Common myeloid progenitor, CD34-positive (primary cell): Measurements from ENCODE around the gene PPP1R13B.

Source experiments
- CTCF ChIA-PET: fragments of 350-600 bp; sonication (Branson Sonifier 250); formaldehyde crosslinking; loops from one replicate; lab custom pipeline; 2021; ENCODE audit warnings: antibody characterized with exemption; lab: Charles Lee
- POLR2A ChIA-PET: fragments of 350-600 bp; sonication (Branson Sonifier 250); formaldehyde crosslinking; loops from one replicate; lab custom pipeline; 2021; ENCODE audit warnings: antibody characterized with exemption; lab: Charles Lee
- DNase-seq, 3 donors: peaks; one replicate each; pipeline versions ENCODE4 v3.0.0 to v3.0.0-alpha.2; 2013
- H3K27ac ChIP-seq, 2 experiments: 1 replicate in 1 of 2; 2 replicates in 1 of 2; pipeline ENCODE4 v1.7.0; 2013; ENCODE audit warnings: inconsistent platforms in 2 of 2, low read length in 2 of 2, mild to moderate bottlenecking in 2 of 2, low read depth in 1 of 2, moderate library complexity in 1 of 2; ENCODE audit not compliant: severe bottlenecking in 2 of 2, insufficient read depth in 1 of 2, poor library complexity in 1 of 2
- H3K27me3 ChIP-seq, 5 experiments: replicated peaks in 2 of 5; 1 replicate in 3 of 5; 2 replicates in 2 of 5; pipeline versions ENCODE4 v1.6.1 to v1.7.0; 2013; ENCODE audit warnings: low read length in 4 of 5, mild to moderate bottlenecking in 2 of 5, moderate library complexity in 2 of 5, inconsistent platforms in 1 of 5; ENCODE audit not compliant: insufficient read depth in 5 of 5, control insufficient read depth in 4 of 5
- H3K36me3 ChIP-seq, 4 experiments: 1 replicate in 2 of 4; 2 replicates in 2 of 4; pipeline versions ENCODE4 v1.6.1 to v1.7.0; 2013; ENCODE audit warnings: low read length in 3 of 4, control low read depth in 1 of 4, mild to moderate bottlenecking in 1 of 4; ENCODE audit not compliant: control insufficient read depth in 4 of 4, insufficient read depth in 4 of 4
- H3K4me1 ChIP-seq, 4 experiments: 1 replicate in 3 of 4; 2 replicates in 1 of 4; pipeline versions ENCODE4 v1.6.1 to v1.7.1; 2013; ENCODE audit warnings: low read length in 3 of 4, mild to moderate bottlenecking in 3 of 4, control low read depth in 1 of 4, inconsistent platforms in 1 of 4, moderate library complexity in 1 of 4; ENCODE audit not compliant: control insufficient read depth in 4 of 4, insufficient read depth in 4 of 4; ENCODE audit errors: control extremely low read depth in 1 of 4
- H3K4me3 ChIP-seq, 7 experiments: 1 replicate in 4 of 7; 2 replicates in 3 of 7; pipeline versions ENCODE4 v1.5.1 to v1.7.0; 2013; ENCODE audit warnings: mild to moderate bottlenecking in 7 of 7, low read length in 6 of 7, moderate library complexity in 6 of 7, inconsistent platforms in 2 of 7, low read depth in 2 of 7, control low read depth in 1 of 7; ENCODE audit not compliant: insufficient read depth in 4 of 7, control insufficient read depth in 1 of 7; ENCODE audit errors: extremely low read depth in 1 of 7
- H3K9me3 ChIP-seq, 5 experiments: 1 replicate in 4 of 5; 2 replicates in 1 of 5; pipeline versions ENCODE4 v1.6.1 to v1.7.1; 2013; ENCODE audit warnings: low read length in 4 of 5, mild to moderate bottlenecking in 2 of 5, inconsistent platforms in 1 of 5, low read depth in 1 of 5, moderate library complexity in 1 of 5; ENCODE audit not compliant: control insufficient read depth in 4 of 5, insufficient read depth in 2 of 5; ENCODE audit errors: control extremely low read depth in 1 of 5
- WGBS: methylation state at CpG from one replicate; pipeline ENCODE4 v1.1.5; 2013; ENCODE audit not compliant: insufficient coverage; 5-methylcytosine and 5-hydroxymethylcytosine counted together

The PPP1R13B gene

GRCh38 chr14:103728721-103729120 is 118.7 kb downstream of the PPP1R13B start:
- no peaks in the 10 kb centered on the region for H3K9me3 ChIP-seq
- H3K36me3 ChIP-seq: peaks cover 3 to 70% (median 33%) of the 10 kb centered on the region in 4 experiments
- no peak overlapping the region for H3K4me3 ChIP-seq
- H3K4me1 ChIP-seq: peaks cover 0 to 44% (median 7%) of the 10 kb centered on the region in 4 experiments
- no peaks in the 10 kb centered on the region for H3K27me3 ChIP-seq
- no peak for DNase-seq
- ChIA-PET POLR2A (no interaction called here), CTCF (interaction anchor here (1.5 to 1.6 kb wide), 2 partner anchors 8 to 12 kb away, joined by 4 read pairs; no protein-coding TSS in a partner anchor)
- H3K27ac ChIP-seq: no peak overlapping the region
- whole genome bisulfite sequencing: 94% methylated on average over 12 of the region's 12 CpGs

- peaks cover 3 to 64% (median 29%) of the 10 kb centered on the region in 4 experiments for H3K36me3 ChIP-seq
- H3K4me1 ChIP-seq: peaks cover 0 to 50% (median 8%) of the 10 kb centered on the region in 4 experiments
- H3K9me3 ChIP-seq: no peaks in the 10 kb centered on the region
- no peak overlapping the region for H3K4me3 ChIP-seq
- no peak for DNase-seq
- no peaks in the 10 kb centered on the region for H3K27me3 ChIP-seq
- H3K27ac ChIP-seq: no peak overlapping the region
- ChIA-PET CTCF (no interaction called here), POLR2A (no interaction called here)
- 93% methylated on average over 10 of the region's 19 CpGs for WGBS
Measured at GRCh38 chr14:103728141-103728540, 119.2 kb downstream of the PPP1R13B start.

GRCh38 chr14:103727313-103727980 is 119.9 kb downstream of the PPP1R13B start:
- ChIA-PET CTCF (interaction anchor here (1.2 kb wide), 1 partner anchor 7 kb away, joined by 3 read pairs; no protein-coding TSS in a partner anchor), POLR2A (no interaction called here)
- DNase-seq: no peak
- Histone ChIP-seq H3K4me3 (no peak overlapping the region), H3K27ac (no peak overlapping the region), H3K4me1 (peaks cover 0 to 50% (median 8%) of the 10 kb centered on the region in 4 experiments), H3K36me3 (peaks cover under 1 to 58% (median 23%) of the 10 kb centered on the region in 4 experiments), H3K9me3 (no peaks in the 10 kb centered on the region), H3K27me3 (no peaks in the 10 kb centered on the region)
- 93% methylated on average over 47 of the region's 53 CpGs for WGBS

GRCh38 chr14:103726474-103726873 is 120.9 kb downstream of the PPP1R13B start:
- H3K36me3 ChIP-seq: peaks cover 0 to 50% (median 19%) of the 10 kb centered on the region in 4 experiments
- 99% methylated on average over 18 of the region's 18 CpGs for WGBS
- H3K27ac ChIP-seq: no peak overlapping the region
- H3K9me3 ChIP-seq: no peaks in the 10 kb centered on the region
- no peak overlapping the region for H3K4me3 ChIP-seq
- H3K27me3 ChIP-seq: no peaks in the 10 kb centered on the region
- H3K4me1 ChIP-seq: peaks cover 0 to 47% (median 8%) of the 10 kb centered on the region in 4 experiments
- ChIA-PET CTCF (interaction anchor here (1.2 kb wide), 1 partner anchor 8 kb away, joined by 3 read pairs; no protein-coding TSS in a partner anchor), POLR2A (no interaction called here)
- no peak for DNase-seq

GRCh38 chr14:103725739-103726395 is 121.5 kb downstream of the PPP1R13B start:
- DNase-seq: no peak
- Histone ChIP-seq H3K4me1 (peaks cover 0 to 44% (median 8%) of the 10 kb centered on the region in 4 experiments), H3K4me3 (no peak overlapping the region), H3K27ac (no peak overlapping the region), H3K27me3 (no peaks in the 10 kb centered on the region), H3K9me3 (no peaks in the 10 kb centered on the region), H3K36me3 (peaks cover 0 to 49% (median 19%) of the 10 kb centered on the region in 4 experiments)
- ChIA-PET POLR2A (no interaction called here), CTCF (interaction anchor here (1.2 kb wide), 1 partner anchor 9 kb away, joined by 3 read pairs; no protein-coding TSS in a partner anchor)
- WGBS: 97% methylated on average over 16 of the region's 16 CpGs

- WGBS: 93% methylated on average over 28 of the region's 29 CpGs
- H3K27ac ChIP-seq: no peak overlapping the region
- H3K9me3 ChIP-seq: no peaks in the 10 kb centered on the region
- no peaks in the 10 kb centered on the region for H3K27me3 ChIP-seq
- H3K4me3 ChIP-seq: no peak overlapping the region
- H3K36me3 ChIP-seq: peaks cover 0 to 42% (median 18%) of the 10 kb centered on the region in 4 experiments
- no peak for DNase-seq
- ChIA-PET CTCF (interaction anchor here (0.6 kb wide), 1 partner anchor 28 kb away, joined by 3 read pairs; no protein-coding TSS in a partner anchor), POLR2A (no interaction called here)
- H3K4me1 ChIP-seq: peaks cover 0 to 37% (median 5%) of the 10 kb centered on the region in 4 experiments
Measured at GRCh38 chr14:103725001-103725682, 122.2 kb downstream of the PPP1R13B start.
